DMS79 (cell line): ENCODE measurements around the gene MAP2K6.

Experiments
- DNase-seq: peaks from one replicate; lab custom pipeline; 2025; lab: John Stamatoyannopoulos, UW

Gene MAP2K6

GRCh38 chr17:69414408-69415274 lies at the start of gene MAP2K6:
Gene MAP2K6, plus strand, starts transcription at chr17:69414697. Its CDS starts 288 bp downstream, at chr17:69414985.
- DNase-seq: peak; percentile 18

DNA sequence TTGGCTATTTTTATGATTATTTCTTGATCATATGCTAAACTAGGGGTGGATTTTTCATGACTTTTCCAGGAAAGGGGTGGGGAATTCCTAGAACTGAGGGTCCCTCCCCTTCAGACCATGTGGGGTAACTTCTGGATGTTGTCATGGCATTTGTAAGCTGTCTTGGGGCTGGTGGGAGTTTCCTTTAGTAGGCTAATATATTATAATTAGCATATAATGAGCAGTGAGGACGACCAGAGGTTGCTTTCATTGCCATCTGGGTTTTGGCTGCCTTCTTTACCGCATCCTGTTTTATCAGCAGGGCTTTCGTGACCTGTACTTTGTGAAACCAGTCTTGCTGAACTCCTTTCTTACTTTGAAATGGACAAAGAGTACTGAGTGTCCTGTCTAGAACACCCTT lies 47.2 kb upstream of the MAP2K6 start:
- DNase-seq: no peak

DNA sequence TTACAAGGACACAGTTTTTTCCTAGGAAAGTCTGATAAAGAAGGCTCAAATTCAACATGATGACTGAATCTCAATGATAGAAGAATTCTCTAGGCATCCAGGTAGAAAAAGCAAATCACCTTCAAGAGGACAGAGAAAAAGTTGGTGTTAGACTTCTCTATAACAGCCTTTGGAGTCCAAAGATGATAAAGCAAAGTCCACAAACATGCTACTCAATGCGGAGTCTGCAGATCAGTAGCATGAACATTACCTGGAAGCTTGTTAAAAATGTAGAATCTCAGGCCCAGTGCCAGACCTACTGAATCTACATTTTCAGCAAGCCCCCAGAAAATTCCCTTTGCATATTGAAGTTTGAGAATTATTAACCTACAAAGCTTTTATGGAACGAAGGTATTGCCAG lies 41.4 kb upstream of the MAP2K6 start:
- DNase-seq: no peak

GRCh38 chr17:69375229-69375628 lies 39.3 kb upstream of the MAP2K6 start:
- no peak for DNase-seq

DNA sequence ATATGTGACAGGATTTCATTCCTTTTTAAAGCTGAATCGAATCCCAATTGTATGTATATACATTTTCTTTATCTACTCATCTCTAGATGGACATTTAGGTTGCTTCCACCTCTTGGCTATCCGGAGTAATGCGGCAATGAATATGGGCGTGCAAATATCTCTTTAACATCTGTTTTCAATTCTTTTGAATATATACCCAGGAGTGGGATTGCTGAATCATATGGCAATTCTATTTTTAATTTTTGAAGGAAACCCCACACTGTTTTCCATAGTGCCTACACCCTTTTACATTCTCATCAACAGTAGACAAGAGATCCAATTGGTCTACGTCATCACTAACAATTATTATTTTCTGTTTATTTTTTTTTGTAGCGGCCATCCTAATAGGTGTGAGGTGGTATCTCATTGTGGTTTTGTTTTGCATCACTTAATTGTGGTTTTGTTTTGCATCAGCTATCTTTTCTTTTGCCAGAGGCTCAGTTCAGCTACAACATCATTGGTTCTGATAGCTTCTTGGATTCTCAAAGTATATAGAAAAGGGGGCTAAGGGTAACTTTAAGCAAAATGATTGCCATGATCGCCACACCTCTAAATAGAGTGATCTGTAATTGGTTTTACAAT lies 25.6 kb upstream of the MAP2K6 start:
- no peak for DNase-seq

DNA sequence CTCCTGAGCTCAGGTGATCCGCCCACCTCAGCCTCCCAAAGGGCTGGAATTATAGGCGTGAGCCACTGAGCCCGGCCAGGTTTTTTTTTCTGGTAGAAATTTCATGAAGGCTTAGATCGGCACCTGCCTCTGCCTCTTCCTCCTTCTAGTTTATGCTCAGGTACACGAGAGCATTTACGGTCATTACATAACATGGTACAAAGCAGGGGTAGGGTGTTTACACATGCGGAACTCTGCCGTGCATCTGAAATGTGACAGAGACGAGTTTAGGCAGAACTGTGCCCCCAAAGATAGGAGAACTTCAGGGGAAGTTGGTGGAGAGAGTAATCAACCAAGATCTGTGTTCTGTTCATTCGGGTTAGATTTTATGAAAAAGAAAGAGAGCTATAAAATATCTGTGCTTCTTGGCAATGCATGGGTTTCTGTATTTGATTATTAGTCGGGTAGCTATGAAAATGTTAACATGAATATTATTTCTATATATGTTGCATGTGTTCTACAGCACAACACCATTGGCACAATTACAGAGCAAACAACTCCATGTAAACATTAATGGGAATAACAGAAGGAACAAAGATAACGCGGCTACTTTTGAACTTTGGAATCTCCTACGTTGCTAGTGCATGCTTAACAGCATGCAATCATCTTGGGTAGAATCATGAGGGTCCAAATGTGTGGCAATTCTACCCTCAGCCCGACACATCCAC lies 23.5 kb upstream of the MAP2K6 start:
- no peak for DNase-seq

DNA sequence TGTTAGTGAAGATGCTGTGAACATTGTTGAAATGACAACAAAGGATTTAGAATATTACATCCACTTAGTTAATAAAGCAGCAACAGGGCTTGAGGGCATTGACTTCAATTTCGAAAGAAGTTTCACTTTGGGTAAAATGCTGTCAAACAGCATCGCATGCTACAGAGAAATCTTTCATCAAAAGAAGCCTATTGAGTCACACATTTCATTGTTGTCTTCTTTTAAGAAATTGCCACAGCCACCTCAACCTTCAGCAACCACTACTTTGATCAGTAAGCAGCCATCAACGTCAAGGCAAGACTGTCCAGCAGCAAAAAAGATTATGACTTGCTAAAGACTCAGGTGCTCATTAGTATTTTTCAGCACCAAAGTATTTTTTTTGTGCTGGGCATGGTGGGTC lies 13.2 kb upstream of the MAP2K6 start:
- no peak for DNase-seq

- DNase-seq: no peak
Observed at GRCh38 chr17:69402052-69402451, 12.4 kb upstream of the MAP2K6 start.

DNA sequence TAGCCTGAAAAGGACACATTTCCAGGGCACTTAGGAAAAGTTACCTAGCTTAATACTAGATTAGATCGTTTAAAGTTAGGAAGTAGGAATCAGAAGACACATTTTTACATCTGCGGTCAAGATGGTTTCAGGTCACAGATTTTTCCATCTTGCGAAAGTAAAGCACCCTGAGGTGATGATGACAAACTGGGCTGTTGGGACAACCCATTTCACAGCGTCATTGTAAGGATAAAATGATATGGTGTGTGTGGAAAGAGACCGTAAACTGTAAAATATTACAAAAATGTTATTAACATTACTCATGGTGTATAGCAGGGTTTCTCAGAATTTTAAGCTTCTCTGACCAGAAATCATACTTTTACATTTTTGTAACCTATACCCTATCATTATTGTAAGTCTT lies 10.1 kb upstream of the MAP2K6 start:
- DNase-seq: no peak

DNA sequence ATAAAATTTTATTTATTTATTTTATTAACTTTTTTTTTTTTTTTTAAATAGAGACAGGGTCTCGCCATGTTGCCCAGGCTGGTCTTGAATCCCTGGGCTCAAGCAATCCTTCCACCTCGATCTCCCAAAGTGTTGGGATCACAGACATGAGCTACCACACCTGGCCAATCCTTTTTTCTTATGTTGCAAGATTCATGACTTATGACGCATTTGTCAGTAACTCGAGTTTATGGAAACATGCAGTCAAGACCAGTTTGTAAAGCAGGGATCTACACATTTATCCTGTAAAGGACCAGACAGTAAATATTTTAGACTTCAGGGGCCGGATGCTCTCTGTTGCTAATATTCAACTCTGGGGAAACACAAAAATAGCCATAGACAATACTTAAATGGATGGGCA lies 9.4 kb upstream of the MAP2K6 start:
- DNase-seq: no peak

GRCh38 chr17:69406941-69407340 lies 7.6 kb upstream of the MAP2K6 start:
- no peak for DNase-seq

GRCh38 chr17:69407759-69408158 lies 6.7 kb upstream of the MAP2K6 start:
- DNase-seq: no peak

DNA sequence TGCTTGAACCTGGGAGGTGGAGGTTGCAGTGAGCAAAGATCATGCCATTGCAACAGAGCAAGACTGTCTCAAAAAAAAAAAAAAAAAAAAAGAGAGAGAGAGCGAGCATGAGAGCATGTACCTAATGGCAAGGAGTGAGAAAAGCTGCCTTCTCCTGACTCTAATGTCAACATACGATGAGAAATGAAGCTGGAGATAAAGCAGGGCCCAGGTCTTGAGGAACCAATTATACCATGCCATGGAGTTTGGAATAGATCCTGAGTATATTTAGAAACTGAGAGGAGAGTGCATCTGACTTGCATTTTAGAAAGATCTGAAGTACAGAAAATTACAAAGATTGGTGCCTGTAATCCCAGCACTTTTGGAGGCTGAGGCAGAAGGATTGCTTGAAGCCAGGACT lies 3.8 kb upstream of the MAP2K6 start:
- DNase-seq: no peak

DNA sequence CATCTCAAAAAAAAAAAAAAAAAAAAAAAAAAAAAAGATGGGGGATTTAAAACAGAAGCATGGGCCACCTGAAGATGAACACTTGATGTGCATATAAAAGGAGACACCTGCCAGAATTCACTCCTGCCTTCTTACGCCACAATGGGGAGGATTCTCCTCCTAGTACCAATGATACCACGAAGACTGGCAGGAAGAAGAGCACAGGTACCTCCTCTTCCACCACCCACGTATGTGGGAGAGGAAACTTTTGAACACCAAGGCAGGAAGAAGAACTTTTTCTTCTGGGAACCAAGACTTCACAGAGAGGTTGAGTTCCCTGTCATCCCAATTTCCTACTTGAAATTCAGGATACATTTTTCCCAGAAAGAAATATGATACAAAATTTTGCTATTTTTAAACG lies 2.7 kb upstream of the MAP2K6 start:
- DNase-seq: no peak

- DNase-seq: no peak
Observed at GRCh38 chr17:69412251-69412671, 2.2 kb upstream of the MAP2K6 start.

DNA sequence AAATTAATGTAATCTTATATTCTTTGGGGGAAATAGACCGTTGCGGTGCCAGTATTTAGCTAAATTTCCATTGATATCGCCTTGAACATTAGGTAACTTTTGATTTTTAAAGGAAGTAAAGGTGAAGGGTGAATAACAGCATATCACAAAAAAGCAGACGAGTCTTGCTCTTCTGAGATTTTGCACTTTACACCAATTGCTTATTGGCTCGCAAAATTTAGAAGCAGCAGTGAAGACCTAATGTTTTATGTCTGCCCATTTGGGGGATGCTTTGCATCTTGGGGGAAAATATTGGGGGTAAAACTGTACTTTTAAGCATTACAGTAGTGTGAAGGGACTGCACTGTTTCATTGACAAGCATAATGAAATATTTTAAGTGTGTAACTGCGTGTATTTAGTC lies 934 bp downstream of the MAP2K6 start:
- no peak for DNase-seq

- DNase-seq: no peak
Observed at GRCh38 chr17:69417545-69418483, 3.3 kb downstream of the MAP2K6 start.

- no peak for DNase-seq
Observed at GRCh38 chr17:69418535-69418934, 4.0 kb downstream of the MAP2K6 start.

GRCh38 chr17:69423450-69423849 lies 9.0 kb downstream of the MAP2K6 start:
- no peak for DNase-seq

- no peak for DNase-seq
Observed at GRCh38 chr17:69424287-69425041, 10.0 kb downstream of the MAP2K6 start.

- DNase-seq: no peak
Observed at GRCh38 chr17:69425978-69426377, 11.5 kb downstream of the MAP2K6 start.
